Stimulated activated CD4-positive, alpha-beta T cell treated with anti-CD3 and anti-CD28 coated beads, Interleukin-12 subunit alpha, Interleukin-12 subunit beta, amount 100 ng/mL, for 4 hours (primary cell): ENCODE results near the gene MAPK11.

Experiments used
- DNase-seq: peaks from one replicate; pipeline ENCODE4 v3.0.0-alpha.2; 2020

Gene MAPK11

DNA sequence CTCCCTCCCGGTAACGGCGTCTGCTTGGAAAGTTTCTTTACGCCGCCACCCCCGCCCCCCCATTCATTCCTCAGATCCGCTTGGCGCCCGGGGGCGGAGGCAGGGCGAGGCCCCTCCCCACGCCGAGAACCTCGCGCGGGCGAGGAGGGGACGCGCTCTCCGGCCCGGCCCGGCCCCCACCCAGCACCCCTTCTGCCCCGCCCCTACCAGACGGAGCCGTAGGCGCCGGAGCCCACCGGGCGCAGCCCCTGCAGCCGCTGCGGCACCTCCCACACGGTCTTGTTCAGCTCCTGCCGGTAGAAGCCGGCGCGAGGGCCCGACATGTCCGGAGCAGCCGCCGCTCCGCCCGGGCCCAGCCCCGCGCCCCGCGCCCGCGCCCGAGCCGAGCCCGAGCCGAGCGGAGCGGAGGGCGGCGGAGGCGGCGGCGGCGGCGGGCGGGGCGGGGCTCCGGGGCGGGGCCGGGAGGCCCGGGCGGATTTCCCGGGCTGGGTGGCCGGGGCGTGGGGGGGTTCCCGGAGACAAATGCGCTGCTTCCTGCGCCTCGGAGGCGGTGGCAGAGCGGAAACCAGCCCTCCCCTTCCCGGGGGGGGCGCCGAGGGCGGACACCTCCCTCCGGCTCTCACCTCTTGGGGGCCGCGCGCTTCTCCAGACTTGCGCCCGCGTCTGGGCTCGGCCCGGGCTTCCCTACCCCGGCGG is at the start of gene MAPK11:
TSS of gene MAPK11 (minus strand) at position 411 of the 696 bp plus-strand sequence. CDS start at position 323, 88 bp downstream.
- DNase-seq, result peak; percentile 76

- no peak for DNase-seq
Observed at GRCh38 chr22:50319503-50319951, 49.3 kb upstream of the MAPK11 start.

GRCh38 chr22:50318698-50319411 is 48.7 kb upstream of the MAPK11 start:
- DNase-seq, result no peak

DNA sequence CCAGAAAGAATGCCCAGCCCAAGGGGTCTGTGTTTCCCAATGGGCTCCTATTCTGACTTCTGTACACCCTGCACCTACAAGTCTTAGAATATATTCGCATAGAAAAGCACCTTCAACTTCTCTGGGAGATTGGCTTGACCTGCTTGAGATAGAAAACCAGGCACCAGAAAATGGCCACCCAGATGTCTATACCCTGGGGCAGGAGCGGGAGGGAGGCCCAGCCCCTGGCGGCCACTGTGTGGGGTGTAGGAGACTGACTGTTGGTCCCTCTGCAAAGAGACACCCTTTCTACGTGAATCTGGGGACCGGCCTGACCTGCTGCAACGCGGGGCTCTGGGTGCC is 48.1 kb upstream of the MAPK11 start:
- no peak for DNase-seq

DNA sequence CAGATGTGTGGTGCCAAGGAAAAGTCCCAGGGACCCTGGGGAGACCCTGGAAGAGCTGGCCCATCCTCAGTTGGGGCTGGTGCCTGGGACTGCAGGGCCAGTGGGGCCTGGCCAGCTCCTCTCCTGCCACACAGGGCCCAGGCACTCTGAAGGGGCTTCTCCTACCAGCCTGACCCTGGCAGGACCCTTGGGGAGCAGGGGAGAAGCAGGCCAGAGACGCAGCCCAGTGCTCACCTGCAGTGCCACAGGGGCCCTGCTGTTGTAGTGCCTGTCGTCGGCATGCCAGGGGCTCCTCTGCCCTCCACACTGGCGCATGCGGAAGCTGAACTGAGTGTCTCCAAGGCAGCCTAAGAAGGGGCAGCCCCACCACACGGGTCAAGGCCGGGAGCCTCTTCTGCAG is 47.5 kb upstream of the MAPK11 start:
- DNase-seq, result no peak

GRCh38 chr22:50317178-50317577 is 47.0 kb upstream of the MAPK11 start:
- DNase-seq, result no peak

GRCh38 chr22:50316114-50317065 is 46.2 kb upstream of the MAPK11 start:
- DNase-seq, result no peak

GRCh38 chr22:50315289-50316113 is 45.3 kb upstream of the MAPK11 start:
- no peak for DNase-seq

- DNase-seq, result peak; percentile 72
Observed at GRCh38 chr22:50314455-50315288, 44.5 kb upstream of the MAPK11 start.

- no peak for DNase-seq
Observed at GRCh38 chr22:50314081-50314454, 43.9 kb upstream of the MAPK11 start.

GRCh38 chr22:50313600-50313999 is 43.4 kb upstream of the MAPK11 start:
- no peak for DNase-seq

- DNase-seq, result no peak
Observed at GRCh38 chr22:50313021-50313420, 42.8 kb upstream of the MAPK11 start.

GRCh38 chr22:50312371-50312770 is 42.2 kb upstream of the MAPK11 start:
- DNase-seq, result no peak

DNA sequence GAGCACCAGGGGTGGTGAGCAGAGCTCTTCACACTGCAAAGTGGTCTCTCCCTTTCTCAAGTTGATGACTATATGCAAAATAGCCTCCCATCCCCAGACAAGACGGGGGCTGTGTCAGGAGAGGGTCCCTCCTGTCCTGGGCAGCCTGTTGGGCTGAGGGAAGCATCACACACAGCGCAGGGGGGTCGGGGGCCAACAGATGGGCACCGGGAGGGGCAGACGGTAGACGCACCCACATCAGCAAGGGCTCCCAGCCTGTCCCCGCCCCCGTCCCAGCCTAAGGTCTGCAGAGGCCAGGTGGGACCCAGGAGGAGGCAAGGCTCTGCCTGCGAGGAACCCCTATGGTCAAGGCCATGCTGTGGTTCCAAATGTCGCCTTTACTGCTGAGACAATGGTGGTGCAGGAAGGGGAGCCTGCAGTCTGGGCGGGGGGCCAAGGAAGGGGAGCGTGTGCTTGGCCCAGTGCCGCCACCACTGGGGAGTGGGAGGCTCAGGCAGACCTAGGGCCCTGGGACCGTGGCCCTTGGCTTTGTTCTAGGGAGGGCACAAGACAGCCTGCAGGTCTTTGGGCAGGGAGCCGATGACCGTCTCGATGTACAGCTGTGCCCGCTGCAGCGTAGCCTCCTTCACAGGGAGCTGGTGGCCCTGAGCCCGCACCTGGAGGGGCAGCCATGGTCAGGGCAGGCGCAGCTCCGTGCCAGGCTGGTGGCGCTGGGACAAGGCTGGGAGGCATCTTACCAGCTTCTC is 41.6 kb upstream of the MAPK11 start:
- DNase-seq, result no peak

GRCh38 chr22:50310949-50311444 is 40.8 kb upstream of the MAPK11 start:
- no peak for DNase-seq

- no peak for DNase-seq
Observed at GRCh38 chr22:50310031-50310722, 40.0 kb upstream of the MAPK11 start.

- DNase-seq, result no peak
Observed at GRCh38 chr22:50309601-50309991, 39.4 kb upstream of the MAPK11 start.

DNA sequence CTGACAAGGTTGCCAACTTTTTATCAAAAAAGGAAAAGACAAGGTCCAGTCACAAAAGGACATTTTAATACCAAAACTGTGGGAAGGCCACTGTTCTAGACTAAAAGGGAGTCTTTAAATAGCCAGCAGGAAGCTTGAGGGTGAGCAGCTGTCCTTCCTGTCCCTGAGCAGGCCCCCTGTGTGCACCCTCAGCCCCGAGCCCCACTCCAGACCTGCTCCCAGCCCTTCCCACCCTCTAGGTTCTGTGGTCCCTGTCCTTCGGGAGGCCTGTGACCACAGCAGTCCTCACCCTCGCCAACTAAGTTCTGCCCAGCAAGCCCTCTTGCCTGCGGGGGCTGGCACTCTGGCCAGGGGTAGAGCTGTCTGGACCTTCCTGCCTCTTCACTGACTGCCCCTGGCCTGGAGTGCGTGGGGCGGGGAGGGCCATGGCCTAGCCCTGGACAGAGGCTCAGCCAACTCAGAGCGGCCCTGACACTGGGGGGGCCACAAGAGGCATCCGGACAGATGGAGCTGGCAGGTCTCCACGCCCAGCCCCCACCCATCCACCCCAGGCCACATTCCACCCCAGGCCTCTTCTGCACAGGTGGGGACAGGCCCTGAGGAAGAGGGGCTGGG is 38.9 kb upstream of the MAPK11 start:
- no peak for DNase-seq

DNA sequence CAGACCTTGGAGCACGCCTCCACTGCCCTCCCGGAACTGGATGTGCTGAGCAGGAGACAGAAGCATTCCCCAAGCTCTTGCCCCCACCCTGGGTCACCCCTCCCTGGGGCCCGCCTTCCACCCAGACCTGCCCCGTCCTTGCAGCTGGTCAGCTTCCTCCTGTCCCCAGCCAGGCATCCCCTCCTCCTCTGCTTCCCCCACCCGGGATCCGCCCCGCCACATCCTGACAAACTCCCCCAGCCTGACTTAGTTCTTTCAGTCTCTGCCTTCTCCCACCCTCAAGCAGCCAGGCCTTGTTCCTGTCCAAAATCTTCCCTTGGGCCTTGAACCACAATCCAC is 38.4 kb upstream of the MAPK11 start:
- no peak for DNase-seq
